HepG2 (cell line): Measurements from ENCODE around the gene DNPH1. TPM values are rescaled to one million over a fixed set of nuclear protein-coding genes. Genes with fewer than 3 reads are reported as not detected.

Experiments
- CEBPB ChIP-seq: IDR thresholded peaks from 2 replicates; pipeline ENCODE4 v1.6.1; 2011; ENCODE audit warnings: low read depth, low read length, improper control_type of control experiment, borderline replicate concordance
- CREB1 ChIP-seq, 2 experiments: fragments of 450-650 bp in 1 of 2; IDR thresholded peaks; 2 replicates each; pipeline ENCODE4 v1.6.1; 2016 to 2017; ENCODE audit warnings: control low read depth in 1 of 2, mild to moderate bottlenecking in 1 of 2, missing compliant biosample characterization in 1 of 2, missing genetic modification characterization in 1 of 2
- ELF3 ChIP-seq: IDR thresholded peaks from 2 replicates; pipeline ENCODE4 v1.6.1; 2016; ENCODE audit warnings: missing genetic modification reagents, missing compliant biosample characterization
- FOSL2 ChIP-seq: sonication (generic); formaldehyde crosslinking; IDR thresholded peaks from 2 replicates; pipeline ENCODE4 v1.4.0; 2020; ENCODE audit warnings: missing genetic modification reagents
- PHF21A ChIP-seq: sonication (generic); formaldehyde crosslinking; IDR thresholded peaks from 2 replicates; pipeline ENCODE4 v1.5.0; 2020; ENCODE audit warnings: mild to moderate bottlenecking, missing genetic modification reagents
- PPARG ChIP-seq: conservative IDR thresholded peaks from 2 replicates; pipeline ENCODE4 v1.6.1; 2016; ENCODE audit warnings: missing biosample characterization, missing genetic modification reagents
- SOX13 ChIP-seq, 3 experiments: fragments of 450-650 bp in 1 of 3; sonication (generic) in 1 of 3; formaldehyde crosslinking in 1 of 3; IDR thresholded peaks in 2 of 3; conservative IDR thresholded peaks in 1 of 3; 2 replicates each; pipeline versions ENCODE4 v1.5.0 to v1.6.1; 2016 to 2020; ENCODE audit warnings: antibody characterized with exemption in 1 of 3, mild to moderate bottlenecking in 1 of 3, missing compliant biosample characterization in 1 of 3, missing genetic modification reagents in 1 of 3, moderate library complexity in 1 of 3
- SOX5 ChIP-seq: IDR thresholded peaks from 2 replicates; pipeline ENCODE4 v1.6.1; 2016; ENCODE audit warnings: borderline replicate concordance
- STAG1 ChIP-seq: sonication (generic); formaldehyde crosslinking; IDR thresholded peaks from 2 replicates; pipeline ENCODE4 v1.4.0; 2020; ENCODE audit warnings: missing genetic modification reagents
- THAP11 ChIP-seq: IDR thresholded peaks from 2 replicates; pipeline ENCODE4 v1.6.1; 2016; ENCODE audit warnings: missing biosample characterization, missing genetic modification reagents
- TP53 ChIP-seq: sonication (generic); formaldehyde crosslinking; conservative IDR thresholded peaks from 2 replicates; pipeline ENCODE4 v1.4.0; 2020; ENCODE audit warnings: missing genetic modification reagents
- ZNF660 ChIP-seq: sonication (generic); formaldehyde crosslinking; IDR thresholded peaks from 2 replicates; pipeline ENCODE4 v1.5.1; 2020; ENCODE audit warnings: mild to moderate bottlenecking, low read depth, missing genetic modification reagents, borderline replicate concordance
- ZNF713 ChIP-seq: sonication (generic); formaldehyde crosslinking; IDR thresholded peaks from 2 replicates; pipeline ENCODE4 v1.4.0; 2020; ENCODE audit warnings: mild to moderate bottlenecking, missing genetic modification reagents
- ZSCAN20 ChIP-seq: sonication (generic); formaldehyde crosslinking; IDR thresholded peaks from 2 replicates; pipeline ENCODE4 v1.4.0; 2020; ENCODE audit warnings: missing genetic modification reagents, mild to moderate bottlenecking, borderline replicate concordance
- polyA plus RNA-seq, 8 experiments: library from polyadenylated mRNA; depleted of rRNA in 3 of 8; stranded (reverse) in 7 of 8; unstranded in 1 of 8; fragments of >200 nt; fragmentation: Illumina TruSeq in 4 of 8; extraction: Trizol in 4 of 8; gene quantifications; 2 replicates each; pipeline versions ENCODE4 v1.2.1 to v1.2.3, GENCODE V29; 2011 to 2016; ENCODE audit warnings: low read depth in 4 of 8, missing spikeins in 1 of 8, mixed read lengths in 1 of 8; ENCODE audit not compliant: insufficient read depth in 1 of 8
- total RNA-seq, 5 experiments: library from RNA; depleted of rRNA; stranded (reverse); fragments of >200 nt; fragmentation: Illumina TruSeq; extraction: Trizol; gene quantifications; 2 replicates each; pipeline ENCODE4 v1.2.3, GENCODE V29; 2016; ENCODE audit warnings: low read depth in 1 of 5
- TF ChIP-seq, protein P1 (sequence below), 2 experiments: fragments of 450-650 bp in 1 of 2; sonication (generic) in 1 of 2; formaldehyde crosslinking in 1 of 2; IDR thresholded peaks; 2 replicates each; pipeline versions ENCODE4 v1.6.1 to v1.8.0; 2016 to 2022; ENCODE audit warnings: antibody characterized with exemption in 1 of 2, mild to moderate bottlenecking in 1 of 2, missing genetic modification reagents in 1 of 2
- TF ChIP-seq, protein P2 (sequence below): sonication (generic); formaldehyde crosslinking; IDR thresholded peaks from 2 replicates; pipeline ENCODE4 v1.9.0; 2022; ENCODE audit warnings: low read depth, missing genetic modification reagents
- TF ChIP-seq, protein P3 (sequence below): IDR thresholded peaks from 2 replicates; pipeline ENCODE4 v1.6.1; 2016; ENCODE audit warnings: low read depth, control low read depth

Gene DNPH1
- total and polyA plus RNA-seq, 2 of the 13 experiments (the other 11 are each of a cell fraction or from before 2014, with no cell fraction given) = 56.5 to 75.1 TPM

DNA sequence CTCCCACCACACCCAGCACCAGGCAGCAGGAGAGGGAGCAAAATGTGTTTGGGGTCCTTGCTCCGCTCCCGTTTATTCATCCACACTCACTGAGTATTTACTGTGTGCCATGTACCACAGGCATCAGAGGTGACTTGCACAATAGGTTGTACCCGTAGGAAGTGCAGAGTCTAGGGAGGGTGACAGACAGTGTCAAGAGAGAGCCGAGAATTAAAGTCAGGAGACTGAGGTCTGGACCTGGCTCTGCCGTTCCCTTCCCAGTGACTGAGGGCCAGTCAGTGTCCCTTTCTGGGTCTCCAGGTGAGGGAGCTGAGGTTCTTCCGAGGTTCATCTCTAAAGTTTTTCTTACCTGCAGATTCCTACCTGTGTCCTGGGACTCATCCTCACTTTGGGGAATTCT, 36.3 kb upstream of the DNPH1 start (continued):
- TF ChIP-seq ELF3 = 0 out of 2 replicates have a peak, but pooled peaks have one; percentile 21
- no peak for TF ChIP-seq TP53 (CRISPR knock-in tag)
- TF ChIP-seq ZSCAN20 (CRISPR knock-in tag) = no peak
- peak; percentile 30; the same call in 1 of the 2 replicates for TF ChIP-seq PHF21A (CRISPR knock-in tag)
- TF ChIP-seq ZNF713 (CRISPR knock-in tag) = no peak
- TF ChIP-seq THAP11 (CRISPR knock-in tag) = peak; percentile 17; the same call in 1 of the 2 replicates
- TF ChIP-seq, protein P1, sequence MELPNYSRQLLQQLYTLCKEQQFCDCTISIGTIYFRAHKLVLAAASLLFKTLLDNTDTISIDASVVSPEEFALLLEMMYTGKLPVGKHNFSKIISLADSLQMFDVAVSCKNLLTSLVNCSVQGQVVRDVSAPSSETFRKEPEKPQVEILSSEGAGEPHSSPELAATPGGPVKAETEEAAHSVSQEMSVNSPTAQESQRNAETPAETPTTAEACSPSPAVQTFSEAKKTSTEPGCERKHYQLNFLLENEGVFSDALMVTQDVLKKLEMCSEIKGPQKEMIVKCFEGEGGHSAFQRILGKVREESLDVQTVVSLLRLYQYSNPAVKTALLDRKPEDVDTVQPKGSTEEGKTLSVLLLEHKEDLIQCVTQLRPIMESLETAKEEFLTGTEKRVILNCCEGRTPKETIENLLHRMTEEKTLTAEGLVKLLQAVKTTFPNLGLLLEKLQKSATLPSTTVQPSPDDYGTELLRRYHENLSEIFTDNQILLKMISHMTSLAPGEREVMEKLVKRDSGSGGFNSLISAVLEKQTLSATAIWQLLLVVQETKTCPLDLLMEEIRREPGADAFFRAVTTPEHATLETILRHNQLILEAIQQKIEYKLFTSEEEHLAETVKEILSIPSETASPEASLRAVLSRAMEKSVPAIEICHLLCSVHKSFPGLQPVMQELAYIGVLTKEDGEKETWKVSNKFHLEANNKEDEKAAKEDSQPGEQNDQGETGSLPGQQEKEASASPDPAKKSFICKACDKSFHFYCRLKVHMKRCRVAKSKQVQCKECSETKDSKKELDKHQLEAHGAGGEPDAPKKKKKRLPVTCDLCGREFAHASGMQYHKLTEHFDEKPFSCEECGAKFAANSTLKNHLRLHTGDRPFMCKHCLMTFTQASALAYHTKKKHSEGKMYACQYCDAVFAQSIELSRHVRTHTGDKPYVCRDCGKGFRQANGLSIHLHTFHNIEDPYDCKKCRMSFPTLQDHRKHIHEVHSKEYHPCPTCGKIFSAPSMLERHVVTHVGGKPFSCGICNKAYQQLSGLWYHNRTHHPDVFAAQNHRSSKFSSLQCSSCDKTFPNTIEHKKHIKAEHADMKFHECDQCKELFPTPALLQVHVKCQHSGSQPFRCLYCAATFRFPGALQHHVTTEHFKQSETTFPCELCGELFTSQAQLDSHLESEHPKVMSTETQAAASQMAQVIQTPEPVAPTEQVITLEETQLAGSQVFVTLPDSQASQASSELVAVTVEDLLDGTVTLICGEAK (IDR thresholded peaks at IDR 0.05) = no peak
- TF ChIP-seq, protein P1 (CRISPR knock-in tag; IDR thresholded peaks at IDR 0.05) = no peak
- peak; percentile 63 for TF ChIP-seq FOSL2 (CRISPR knock-in tag)
- TF ChIP-seq, protein P2, sequence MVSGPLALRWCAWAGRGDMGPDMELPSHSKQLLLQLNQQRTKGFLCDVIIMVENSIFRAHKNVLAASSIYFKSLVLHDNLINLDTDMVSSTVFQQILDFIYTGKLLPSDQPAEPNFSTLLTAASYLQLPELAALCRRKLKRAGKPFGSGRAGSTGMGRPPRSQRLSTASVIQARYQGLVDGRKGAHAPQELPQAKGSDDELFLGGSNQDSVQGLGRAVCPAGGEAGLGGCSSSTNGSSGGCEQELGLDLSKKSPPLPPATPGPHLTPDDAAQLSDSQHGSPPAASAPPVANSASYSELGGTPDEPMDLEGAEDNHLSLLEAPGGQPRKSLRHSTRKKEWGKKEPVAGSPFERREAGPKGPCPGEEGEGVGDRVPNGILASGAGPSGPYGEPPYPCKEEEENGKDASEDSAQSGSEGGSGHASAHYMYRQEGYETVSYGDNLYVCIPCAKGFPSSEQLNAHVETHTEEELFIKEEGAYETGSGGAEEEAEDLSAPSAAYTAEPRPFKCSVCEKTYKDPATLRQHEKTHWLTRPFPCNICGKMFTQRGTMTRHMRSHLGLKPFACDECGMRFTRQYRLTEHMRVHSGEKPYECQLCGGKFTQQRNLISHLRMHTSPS (CRISPR knock-in tag) = peak; percentile 82
- TF ChIP-seq ZNF660 (CRISPR knock-in tag) = no peak
- TF ChIP-seq STAG1 = peak; percentile 78
- TF ChIP-seq PPARG (CRISPR knock-in tag) = 0 out of 2 replicates have a peak, but pooled peaks have one; percentile 26
- 0 out of 2 replicates have a peak, but pooled peaks have one; percentile 21 for TF ChIP-seq SOX5 (CRISPR knock-in tag)
- TF ChIP-seq CREB1 (IDR thresholded peaks at IDR 0.05) = no peak
- no peak for TF ChIP-seq CREB1 (CRISPR knock-in tag; IDR thresholded peaks at IDR 0.05)
- TF ChIP-seq, protein P3, sequence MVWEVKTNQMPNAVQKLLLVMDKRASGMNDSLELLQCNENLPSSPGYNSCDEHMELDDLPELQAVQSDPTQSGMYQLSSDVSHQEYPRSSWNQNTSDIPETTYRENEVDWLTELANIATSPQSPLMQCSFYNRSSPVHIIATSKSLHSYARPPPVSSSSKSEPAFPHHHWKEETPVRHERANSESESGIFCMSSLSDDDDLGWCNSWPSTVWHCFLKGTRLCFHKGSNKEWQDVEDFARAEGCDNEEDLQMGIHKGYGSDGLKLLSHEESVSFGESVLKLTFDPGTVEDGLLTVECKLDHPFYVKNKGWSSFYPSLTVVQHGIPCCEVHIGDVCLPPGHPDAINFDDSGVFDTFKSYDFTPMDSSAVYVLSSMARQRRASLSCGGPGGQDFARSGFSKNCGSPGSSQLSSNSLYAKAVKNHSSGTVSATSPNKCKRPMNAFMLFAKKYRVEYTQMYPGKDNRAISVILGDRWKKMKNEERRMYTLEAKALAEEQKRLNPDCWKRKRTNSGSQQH (CRISPR knock-in tag) = 0 out of 2 replicates have a peak, but pooled peaks have one; percentile 23
- TF ChIP-seq SOX13 (IDR thresholded peaks at IDR 0.05) = no peak
- peak in 1 of 2 experiments; percentile 63; a peak in 2 of 4 replicates for TF ChIP-seq SOX13 (CRISPR knock-in tag; conservative IDR thresholded peaks at IDR 0.05 in 1 of 2, IDR thresholded peaks at IDR 0.05 in 1 of 2)
- TF ChIP-seq CEBPB = peak; percentile 93
